ENCODE measurements around the gene PRPF18.

The PRPF18 gene

DNA sequence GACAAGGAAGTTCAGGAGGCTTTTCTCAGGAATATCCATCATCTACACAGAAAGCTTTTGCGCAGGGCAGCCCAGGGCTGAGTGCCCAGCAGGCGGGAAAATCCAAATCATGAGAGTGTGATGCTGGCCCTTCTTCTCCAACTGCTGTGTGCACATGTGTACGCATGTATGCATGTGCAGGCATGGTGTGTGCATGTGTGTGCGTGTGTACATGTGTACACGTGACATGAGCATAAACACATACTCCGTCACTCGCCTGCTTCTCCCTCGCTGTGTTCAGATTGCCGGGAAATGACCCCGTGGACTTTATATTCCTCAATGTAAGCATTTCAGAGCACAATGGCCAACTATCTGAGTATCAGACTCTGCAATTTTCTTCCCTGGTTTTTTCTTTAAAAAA is 85.1 kb downstream of the PRPF18 start:
- no peak for DNase-seq

DNA sequence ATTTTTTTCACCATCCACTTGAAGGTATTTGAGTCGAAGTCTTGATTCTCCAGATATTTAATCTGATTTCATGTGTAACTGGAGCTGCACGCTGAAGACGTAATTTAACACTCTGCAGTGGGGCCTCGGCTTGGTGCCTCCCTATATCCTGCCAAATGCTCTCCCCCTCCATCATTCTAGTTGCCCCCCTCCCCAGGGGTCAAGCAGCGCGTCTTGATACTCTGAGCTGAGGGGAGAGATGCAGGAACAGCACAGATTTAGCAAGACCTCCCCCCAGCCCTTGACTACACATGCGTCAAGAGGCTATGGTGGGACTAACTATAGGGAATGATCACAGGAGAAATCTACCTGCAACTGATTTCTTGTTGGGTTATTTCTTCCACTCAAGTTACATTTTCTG is 85.8 kb downstream of the PRPF18 start:
- no peak for DNase-seq

DNA sequence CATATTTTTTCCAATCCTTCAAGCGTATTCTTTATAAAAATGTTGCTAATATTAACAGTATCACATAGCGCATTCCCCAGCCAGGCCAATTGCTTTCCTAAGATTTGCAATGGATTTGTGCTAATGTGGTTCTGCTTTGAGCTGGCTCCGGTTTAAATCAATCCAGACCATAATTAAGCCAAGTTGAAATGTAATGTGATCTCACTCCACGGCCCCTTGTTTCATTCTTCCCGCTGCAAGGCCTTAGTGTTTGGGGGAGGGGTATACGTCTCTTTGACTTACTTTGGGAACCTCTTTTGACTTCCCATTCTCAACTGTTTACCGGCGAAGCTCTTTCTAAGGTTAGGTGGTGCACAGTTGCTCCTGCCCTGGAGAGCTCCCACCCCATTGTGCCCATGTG is 86.4 kb downstream of the PRPF18 start:
- no peak for DNase-seq

DNA sequence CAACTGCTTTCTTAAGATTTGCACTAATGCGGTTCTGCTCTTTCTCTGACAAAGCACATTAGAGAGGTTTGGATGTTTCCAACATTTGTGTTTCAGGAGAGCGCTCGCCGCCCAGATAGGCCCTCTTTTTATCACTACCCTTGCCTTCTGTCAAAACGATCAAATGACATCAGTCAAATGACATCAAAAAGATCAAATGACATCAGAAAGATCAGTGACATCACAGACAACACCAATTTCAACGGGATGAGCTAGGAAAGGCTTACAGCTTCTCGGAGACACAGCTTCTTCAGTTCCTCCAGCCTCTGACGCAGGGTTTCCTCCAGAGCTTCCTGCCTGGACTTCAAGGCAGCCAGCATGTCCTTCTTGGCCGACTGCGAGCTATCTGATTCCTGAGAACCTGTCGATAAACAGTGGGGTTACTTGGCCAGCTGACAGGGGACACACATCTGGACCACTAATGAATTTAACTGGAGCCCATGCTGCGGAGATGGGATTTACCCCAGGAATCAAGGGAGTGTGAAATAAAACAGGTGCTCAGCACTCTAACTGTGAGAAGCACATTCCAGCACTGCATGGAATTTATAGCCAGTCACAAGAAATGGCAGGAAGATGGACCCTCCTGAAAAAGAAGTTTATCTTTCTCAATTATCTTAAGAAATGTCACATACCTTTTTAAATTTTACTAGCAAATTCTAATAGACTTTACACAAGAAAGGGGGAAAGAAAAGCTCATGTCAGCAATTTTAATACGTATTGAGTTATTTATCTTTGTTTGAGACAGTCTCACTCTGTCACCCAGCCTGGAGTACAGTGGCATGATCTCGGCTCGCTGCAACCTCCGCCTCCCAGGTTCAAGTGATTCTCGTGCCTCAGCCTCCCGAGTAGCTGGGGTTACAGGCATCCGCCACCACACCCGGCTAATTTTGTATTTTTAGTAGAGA is 88.2 kb downstream of the PRPF18 start:
- no peak for DNase-seq

DNA sequence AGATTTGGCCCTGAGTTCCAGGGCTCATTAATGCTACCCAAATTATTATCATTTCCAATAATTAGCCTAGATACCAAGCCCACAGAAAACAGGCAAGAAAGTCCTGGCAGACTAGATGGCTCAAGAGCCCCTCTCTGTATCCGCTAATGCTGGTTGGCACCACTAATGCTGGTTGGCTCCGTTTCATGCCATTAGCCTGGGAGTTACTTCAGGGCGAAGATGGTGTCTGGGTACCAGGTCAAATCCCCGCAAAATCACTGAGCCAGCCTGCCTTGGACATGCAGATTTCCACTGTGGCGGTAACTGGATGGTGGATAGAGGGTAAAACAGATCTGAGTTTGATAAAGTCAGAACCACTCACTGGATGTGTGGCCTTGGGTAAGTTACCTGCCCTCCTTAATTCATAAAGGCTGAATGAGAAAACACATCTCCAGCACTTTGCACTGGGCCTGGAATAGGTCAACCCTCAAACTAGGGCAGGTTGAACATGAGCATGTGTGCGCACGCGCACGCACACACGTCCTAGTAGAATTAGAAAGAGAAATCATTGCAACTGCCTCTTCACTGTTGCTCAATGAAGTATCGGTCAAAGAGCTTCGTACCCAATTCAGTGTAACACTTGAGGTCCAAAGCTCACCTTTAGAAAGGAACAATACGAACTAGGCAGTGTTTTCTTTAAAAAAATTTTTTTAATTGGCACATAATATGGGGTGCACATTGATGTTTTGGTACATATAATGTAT is 91.5 kb downstream of the PRPF18 start:
- no peak for DNase-seq

All from activated CD8-positive, alpha-beta memory T cell treated with anti-CD3 and anti-CD28 coated beads for 24 hours (primary cell).